ENCODE results near the gene RABL6.

DNA sequence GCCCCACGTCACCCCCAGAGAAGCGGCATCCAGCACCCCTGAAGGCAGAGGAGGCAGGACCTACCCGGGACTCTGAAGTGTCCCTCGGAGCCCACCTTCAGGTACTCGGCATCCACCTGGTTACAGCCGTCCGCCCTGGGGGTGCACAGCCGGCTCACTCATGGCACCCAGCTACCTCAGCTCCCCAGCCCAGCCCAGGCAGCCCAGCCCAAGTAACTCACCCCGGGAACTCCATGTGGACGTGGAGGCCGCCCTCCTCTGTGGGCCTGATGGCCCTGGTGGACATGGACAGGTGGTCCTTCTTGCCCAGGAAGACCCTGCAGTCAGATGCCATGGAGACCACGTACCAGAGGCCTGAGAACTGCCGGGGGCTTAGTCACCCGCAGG, 44.1 kb upstream of the RABL6 start:
- TF ChIP-seq, protein P1, sequence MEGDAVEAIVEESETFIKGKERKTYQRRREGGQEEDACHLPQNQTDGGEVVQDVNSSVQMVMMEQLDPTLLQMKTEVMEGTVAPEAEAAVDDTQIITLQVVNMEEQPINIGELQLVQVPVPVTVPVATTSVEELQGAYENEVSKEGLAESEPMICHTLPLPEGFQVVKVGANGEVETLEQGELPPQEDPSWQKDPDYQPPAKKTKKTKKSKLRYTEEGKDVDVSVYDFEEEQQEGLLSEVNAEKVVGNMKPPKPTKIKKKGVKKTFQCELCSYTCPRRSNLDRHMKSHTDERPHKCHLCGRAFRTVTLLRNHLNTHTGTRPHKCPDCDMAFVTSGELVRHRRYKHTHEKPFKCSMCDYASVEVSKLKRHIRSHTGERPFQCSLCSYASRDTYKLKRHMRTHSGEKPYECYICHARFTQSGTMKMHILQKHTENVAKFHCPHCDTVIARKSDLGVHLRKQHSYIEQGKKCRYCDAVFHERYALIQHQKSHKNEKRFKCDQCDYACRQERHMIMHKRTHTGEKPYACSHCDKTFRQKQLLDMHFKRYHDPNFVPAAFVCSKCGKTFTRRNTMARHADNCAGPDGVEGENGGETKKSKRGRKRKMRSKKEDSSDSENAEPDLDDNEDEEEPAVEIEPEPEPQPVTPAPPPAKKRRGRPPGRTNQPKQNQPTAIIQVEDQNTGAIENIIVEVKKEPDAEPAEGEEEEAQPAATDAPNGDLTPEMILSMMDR (IDR thresholded peaks at IDR 0.05): no peak
- TF ChIP-seq POLR2A (IDR thresholded peaks at IDR 0.05): no peak
